ENCODE measurements around the gene ZNF624.
A peak's percentile ranks its signal among the peaks of the same experiment; 100 is the strongest.

Gene ZNF624

DNA sequence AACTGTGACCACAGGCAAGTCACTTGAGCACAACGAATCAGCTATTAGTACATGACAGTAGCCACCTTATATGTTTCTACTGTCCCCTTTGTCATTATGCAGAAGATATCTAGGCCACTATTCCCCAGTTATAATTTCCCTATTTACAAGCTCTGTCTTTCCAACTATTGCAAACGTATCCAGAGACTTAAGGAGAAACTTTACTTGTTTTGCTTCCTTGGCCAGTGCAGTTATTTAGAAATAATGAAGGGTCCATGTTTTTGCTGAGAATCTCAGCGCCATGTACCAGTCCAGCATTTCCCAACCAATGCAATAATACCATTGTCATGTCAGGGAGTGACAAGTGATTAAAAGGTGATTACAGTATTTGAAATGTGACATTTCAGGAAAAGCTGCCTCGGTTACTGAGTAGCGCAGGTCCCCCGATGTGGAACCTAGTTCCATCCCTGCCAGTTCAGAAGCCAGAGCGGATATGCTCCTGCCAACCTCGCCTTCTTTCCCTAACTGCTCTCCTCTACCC is 743 bp downstream of the ZNF624 start:
- peaks cover 0 to 3% (median 0%) of the 10 kb centered on the region in 5 experiments for H3K9me3 ChIP-seq (ENCODE audit: control extremely low read depth in 1 of 5, control insufficient read depth in 4 of 5, insufficient read depth in 2 of 5, low read depth in 1 of 5, low read length in 4 of 5)
- H3K4me3 ChIP-seq (ENCODE audit: control insufficient read depth in 1 of 7, extremely low read depth in 1 of 7, insufficient read depth in 4 of 7, low read depth in 2 of 7, low read length in 6 of 7) = peak overlapping the region; percentile 57 to 95 (median 89)
- 0% methylated on average over 2 of the region's 8 CpGs for WGBS (ENCODE audit: insufficient coverage)
- DNase-seq = peak in 1 of 3 donors; percentile 18
- peaks cover 0 to 2% (median 0%) of the 10 kb centered on the region in 5 experiments for H3K27me3 ChIP-seq (replicated peaks in 2 of 5; ENCODE audit: control insufficient read depth in 4 of 5, insufficient read depth in 5 of 5, low read length in 4 of 5)
- ChIA-PET POLR2A (no interaction called here), CTCF (interaction anchor here (1.0 kb wide), 1 partner anchor 117 kb away, joined by 3 read pairs; no protein-coding TSS in a partner anchor)
- H3K36me3 ChIP-seq (ENCODE audit: control insufficient read depth in 4 of 4, insufficient read depth in 4 of 4, low read length in 3 of 4) = peaks cover 3 to 14% (median 8%) of the 10 kb centered on the region in 4 experiments
- peaks cover 4 to 10% (median 7%) of the 10 kb centered on the region in 4 experiments for H3K4me1 ChIP-seq (ENCODE audit: control extremely low read depth in 1 of 4, control insufficient read depth in 4 of 4, insufficient read depth in 4 of 4, low read length in 3 of 4)
- H3K27ac ChIP-seq (ENCODE audit: insufficient read depth in 1 of 2, low read depth in 1 of 2, low read length in 2 of 2, poor library complexity in 1 of 2, severe bottlenecking in 2 of 2) = peak overlapping the region; percentile 29 to 78

GRCh38 chr17:16652252-16652651 is 1.4 kb downstream of the ZNF624 start:
- ChIA-PET CTCF (interaction anchor here (1.0 kb wide), 1 partner anchor 116 kb away, joined by 3 read pairs; no protein-coding TSS in a partner anchor), POLR2A (no interaction called here)
- Histone ChIP-seq H3K4me1 (ENCODE audit: control extremely low read depth in 1 of 4, control insufficient read depth in 4 of 4, insufficient read depth in 4 of 4, low read length in 3 of 4) (peaks cover 4 to 10% (median 7%) of the 10 kb centered on the region in 4 experiments), H3K4me3 (ENCODE audit: control insufficient read depth in 1 of 7, extremely low read depth in 1 of 7, insufficient read depth in 4 of 7, low read depth in 2 of 7, low read length in 6 of 7) (peak overlapping the region in 2 of 7 experiments; percentile 89 to 95), H3K9me3 (ENCODE audit: control extremely low read depth in 1 of 5, control insufficient read depth in 4 of 5, insufficient read depth in 2 of 5, low read depth in 1 of 5, low read length in 4 of 5) (peaks cover 0 to 4% (median 0%) of the 10 kb centered on the region in 5 experiments), H3K27ac (ENCODE audit: insufficient read depth in 1 of 2, low read depth in 1 of 2, low read length in 2 of 2, poor library complexity in 1 of 2, severe bottlenecking in 2 of 2) (no peak overlapping the region), H3K36me3 (ENCODE audit: control insufficient read depth in 4 of 4, insufficient read depth in 4 of 4, low read length in 3 of 4) (peaks cover 5 to 15% (median 11%) of the 10 kb centered on the region in 4 experiments), H3K27me3 (replicated peaks in 2 of 5; ENCODE audit: control insufficient read depth in 4 of 5, insufficient read depth in 5 of 5, low read length in 4 of 5) (peaks cover 0 to 2% (median 0%) of the 10 kb centered on the region in 5 experiments)
- no peak for DNase-seq
- WGBS (ENCODE audit: insufficient coverage) = 100% methylated on average over 2 of the region's 4 CpGs

GRCh38 chr17:16649585-16649984 is 4.1 kb downstream of the ZNF624 start:
- no peak overlapping the region for H3K27ac ChIP-seq (ENCODE audit: insufficient read depth in 1 of 2, low read depth in 1 of 2, low read length in 2 of 2, poor library complexity in 1 of 2, severe bottlenecking in 2 of 2)
- H3K27me3 ChIP-seq (replicated peaks in 2 of 5; ENCODE audit: control insufficient read depth in 4 of 5, insufficient read depth in 5 of 5, low read length in 4 of 5) = no peaks in the 10 kb centered on the region
- CTCF ChIA-PET = no interaction called here
- peaks cover 4 to 10% (median 7%) of the 10 kb centered on the region in 4 experiments for H3K4me1 ChIP-seq (ENCODE audit: control extremely low read depth in 1 of 4, control insufficient read depth in 4 of 4, insufficient read depth in 4 of 4, low read length in 3 of 4)
- no peak overlapping the region for H3K4me3 ChIP-seq (ENCODE audit: control insufficient read depth in 1 of 7, extremely low read depth in 1 of 7, insufficient read depth in 4 of 7, low read depth in 2 of 7, low read length in 6 of 7)
- peaks cover 0 to 6% (median 2%) of the 10 kb centered on the region in 5 experiments for H3K9me3 ChIP-seq (ENCODE audit: control extremely low read depth in 1 of 5, control insufficient read depth in 4 of 5, insufficient read depth in 2 of 5, low read depth in 1 of 5, low read length in 4 of 5)
- H3K36me3 ChIP-seq (ENCODE audit: control insufficient read depth in 4 of 4, insufficient read depth in 4 of 4, low read length in 3 of 4) = peaks cover 17 to 30% (median 23%) of the 10 kb centered on the region in 4 experiments
- WGBS (ENCODE audit: insufficient coverage) = 100% methylated on average over 2 of the region's 3 CpGs
- DNase-seq = no peak
- POLR2A ChIA-PET = no interaction called here

DNA sequence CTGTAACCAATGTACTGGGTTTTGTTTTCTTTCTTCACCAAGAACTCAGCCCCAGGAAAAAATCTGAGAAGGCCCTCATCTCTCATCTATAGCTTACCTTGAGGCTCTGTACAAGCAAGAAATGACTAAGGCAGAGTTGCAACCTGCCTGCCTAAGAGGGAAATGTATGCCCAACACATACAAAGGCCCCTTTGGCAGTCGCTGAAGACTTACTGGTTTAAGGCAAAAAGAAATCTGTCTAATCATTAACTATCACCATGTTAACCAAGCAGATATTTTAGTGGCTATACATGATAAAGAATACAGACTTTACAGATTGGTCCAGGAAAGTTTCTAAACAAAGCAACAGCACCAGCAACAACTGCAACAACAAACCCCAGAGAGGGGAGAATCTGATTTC is 14.2 kb downstream of the ZNF624 start:
- Histone ChIP-seq H3K4me3 (ENCODE audit: control insufficient read depth in 1 of 7, extremely low read depth in 1 of 7, insufficient read depth in 4 of 7, low read depth in 2 of 7, low read length in 6 of 7) (no peak overlapping the region), H3K27ac (ENCODE audit: insufficient read depth in 1 of 2, low read depth in 1 of 2, low read length in 2 of 2, poor library complexity in 1 of 2, severe bottlenecking in 2 of 2) (no peak overlapping the region), H3K4me1 (ENCODE audit: control extremely low read depth in 1 of 4, control insufficient read depth in 4 of 4, insufficient read depth in 4 of 4, low read length in 3 of 4) (no peaks in the 10 kb centered on the region), H3K27me3 (replicated peaks in 2 of 5; ENCODE audit: control insufficient read depth in 4 of 5, insufficient read depth in 5 of 5, low read length in 4 of 5) (no peaks in the 10 kb centered on the region), H3K9me3 (ENCODE audit: control extremely low read depth in 1 of 5, control insufficient read depth in 4 of 5, insufficient read depth in 2 of 5, low read depth in 1 of 5, low read length in 4 of 5) (peaks cover 3 to 52% (median 6%) of the 10 kb centered on the region in 5 experiments), H3K36me3 (ENCODE audit: control insufficient read depth in 4 of 4, insufficient read depth in 4 of 4, low read length in 3 of 4) (peaks cover 11 to 58% (median 15%) of the 10 kb centered on the region in 4 experiments)
- DNase-seq = no peak
- CTCF ChIA-PET = no interaction called here
- POLR2A ChIA-PET = no interaction called here
- no CpG with 5 or more reads among the region's 1 CpG for WGBS (ENCODE audit: insufficient coverage)

GRCh38 chr17:16623282-16623681 is 30.4 kb downstream of the ZNF624 start:
- CTCF ChIA-PET = no interaction called here
- H3K36me3 ChIP-seq (ENCODE audit: control insufficient read depth in 4 of 4, insufficient read depth in 4 of 4, low read length in 3 of 4) = peaks cover 21 to 60% (median 28%) of the 10 kb centered on the region in 4 experiments
- peaks cover 15 to 87% (median 47%) of the 10 kb centered on the region in 5 experiments for H3K9me3 ChIP-seq (ENCODE audit: control extremely low read depth in 1 of 5, control insufficient read depth in 4 of 5, insufficient read depth in 2 of 5, low read depth in 1 of 5, low read length in 4 of 5)
- H3K4me1 ChIP-seq (ENCODE audit: control extremely low read depth in 1 of 4, control insufficient read depth in 4 of 4, insufficient read depth in 4 of 4, low read length in 3 of 4) = no peaks in the 10 kb centered on the region
- DNase-seq = no peak
- no peaks in the 10 kb centered on the region for H3K27me3 ChIP-seq (replicated peaks in 2 of 5; ENCODE audit: control insufficient read depth in 4 of 5, insufficient read depth in 5 of 5, low read length in 4 of 5)
- 80% methylated on average over 1 of the region's 6 CpGs for WGBS (ENCODE audit: insufficient coverage)
- no peak overlapping the region for H3K27ac ChIP-seq (ENCODE audit: insufficient read depth in 1 of 2, low read depth in 1 of 2, low read length in 2 of 2, poor library complexity in 1 of 2, severe bottlenecking in 2 of 2)
- no peak overlapping the region for H3K4me3 ChIP-seq (ENCODE audit: control insufficient read depth in 1 of 7, extremely low read depth in 1 of 7, insufficient read depth in 4 of 7, low read depth in 2 of 7, low read length in 6 of 7)
- POLR2A ChIA-PET = no interaction called here

DNA sequence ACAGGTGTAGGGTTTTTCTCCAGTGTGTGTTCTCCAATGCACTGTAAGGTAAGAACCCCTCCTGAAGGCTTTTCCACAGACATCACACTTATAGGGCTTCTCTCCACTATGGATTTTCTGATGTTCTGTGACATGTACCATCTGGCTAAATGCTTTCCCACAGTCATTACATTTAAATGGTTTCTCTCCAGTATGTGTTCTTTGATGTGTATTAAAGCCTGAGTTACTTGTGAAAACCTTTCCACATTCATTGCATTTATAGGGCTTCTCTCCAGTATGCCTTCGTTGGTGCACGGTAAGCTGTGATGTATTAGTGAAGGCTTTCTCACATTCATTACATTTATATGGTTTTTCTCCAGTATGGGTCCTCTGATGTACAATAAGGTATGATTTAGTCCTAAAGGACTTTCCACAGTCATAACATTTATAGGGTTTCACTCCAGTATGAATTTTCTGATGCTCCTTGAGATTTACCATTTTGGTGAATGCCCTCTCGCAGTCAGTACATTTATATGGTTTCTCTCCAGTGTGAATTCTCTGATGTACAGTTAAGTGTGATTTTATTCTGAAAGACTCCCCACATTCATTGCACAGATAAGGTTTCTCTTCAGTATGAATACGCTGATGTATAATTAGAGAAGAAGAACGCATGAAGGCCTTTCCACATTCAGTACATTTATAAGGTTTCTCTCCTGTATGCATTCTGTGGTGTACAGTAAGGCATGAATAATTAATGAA is 30.9 kb downstream of the ZNF624 start:
- peaks cover 15 to 86% (median 51%) of the 10 kb centered on the region in 5 experiments for H3K9me3 ChIP-seq (ENCODE audit: control extremely low read depth in 1 of 5, control insufficient read depth in 4 of 5, insufficient read depth in 2 of 5, low read depth in 1 of 5, low read length in 4 of 5)

GRCh38 chr17:16617481-16618060 is 36.1 kb downstream of the ZNF624 start:
- no peak for DNase-seq
- H3K27ac ChIP-seq (ENCODE audit: insufficient read depth in 1 of 2, low read depth in 1 of 2, low read length in 2 of 2, poor library complexity in 1 of 2, severe bottlenecking in 2 of 2) = no peak overlapping the region
- H3K27me3 ChIP-seq (replicated peaks in 2 of 5; ENCODE audit: control insufficient read depth in 4 of 5, insufficient read depth in 5 of 5, low read length in 4 of 5) = no peaks in the 10 kb centered on the region
- WGBS (ENCODE audit: insufficient coverage) = 95% methylated on average over 34 of the region's 53 CpGs
- ChIA-PET CTCF (no interaction called here), POLR2A (no interaction called here)
- H3K9me3 ChIP-seq (ENCODE audit: control extremely low read depth in 1 of 5, control insufficient read depth in 4 of 5, insufficient read depth in 2 of 5, low read depth in 1 of 5, low read length in 4 of 5) = peaks cover 16 to 61% (median 33%) of the 10 kb centered on the region in 5 experiments
- no peak overlapping the region for H3K4me3 ChIP-seq (ENCODE audit: control insufficient read depth in 1 of 7, extremely low read depth in 1 of 7, insufficient read depth in 4 of 7, low read depth in 2 of 7, low read length in 6 of 7)
- peaks cover 0 to 7% (median 2%) of the 10 kb centered on the region in 4 experiments for H3K36me3 ChIP-seq (ENCODE audit: control insufficient read depth in 4 of 4, insufficient read depth in 4 of 4, low read length in 3 of 4)
- no peaks in the 10 kb centered on the region for H3K4me1 ChIP-seq (ENCODE audit: control extremely low read depth in 1 of 4, control insufficient read depth in 4 of 4, insufficient read depth in 4 of 4, low read length in 3 of 4)

More for the DNA sequence above, 30.9 kb downstream of the ZNF624 start:
- WGBS (ENCODE audit: insufficient coverage) = no CpG with 5 or more reads among the region's 5 CpGs
- Histone ChIP-seq H3K4me3 (ENCODE audit: control insufficient read depth in 1 of 7, extremely low read depth in 1 of 7, insufficient read depth in 4 of 7, low read depth in 2 of 7, low read length in 6 of 7) (no peak overlapping the region), H3K36me3 (ENCODE audit: control insufficient read depth in 4 of 4, insufficient read depth in 4 of 4, low read length in 3 of 4) (peaks cover 21 to 54% (median 26%) of the 10 kb centered on the region in 4 experiments), H3K27ac (ENCODE audit: insufficient read depth in 1 of 2, low read depth in 1 of 2, low read length in 2 of 2, poor library complexity in 1 of 2, severe bottlenecking in 2 of 2) (no peak overlapping the region), H3K27me3 (replicated peaks in 2 of 5; ENCODE audit: control insufficient read depth in 4 of 5, insufficient read depth in 5 of 5, low read length in 4 of 5) (no peaks in the 10 kb centered on the region), H3K4me1 (ENCODE audit: control extremely low read depth in 1 of 4, control insufficient read depth in 4 of 4, insufficient read depth in 4 of 4, low read length in 3 of 4) (no peaks in the 10 kb centered on the region)
- no peak for DNase-seq
- CTCF ChIA-PET = no interaction called here
- POLR2A ChIA-PET = no interaction called here
